Mononuclear cell (primary cell): ENCODE data around the gene PLEKHJ1. TPM values are rescaled to one million over a fixed set of nuclear protein-coding genes. Genes with fewer than 3 reads are reported as not detected.

ENCODE experiments used
- H3K27me3 ChIP-seq: 2 replicates; pipeline ENCODE4 v1.6.0; 2011; ENCODE audit warnings: low read length, control low read depth; ENCODE audit not compliant: insufficient read depth
- H3K4me1 ChIP-seq: 2 replicates; pipeline ENCODE4 v1.5.1; 2011; ENCODE audit warnings: mild to moderate bottlenecking, low read length, control low read depth; ENCODE audit not compliant: insufficient read depth
- H3K4me3 ChIP-seq: 2 replicates; pipeline ENCODE4 v1.5.1; 2011; ENCODE audit warnings: mild to moderate bottlenecking, low read length, moderate library complexity
- H3K9me3 ChIP-seq: 2 replicates; pipeline ENCODE4 v1.5.1; 2011; ENCODE audit warnings: low read depth, mild to moderate bottlenecking, control low read depth, low read length
- total RNA-seq: library from RNA; depleted of rRNA; stranded (reverse); fragments of >200 nt; gene quantifications from one replicate; pipeline ENCODE4 v1.2.3, GENCODE V29; 2012

PLEKHJ1 gene
- total RNA-seq, 1 donor, result 25.3 TPM

DNA sequence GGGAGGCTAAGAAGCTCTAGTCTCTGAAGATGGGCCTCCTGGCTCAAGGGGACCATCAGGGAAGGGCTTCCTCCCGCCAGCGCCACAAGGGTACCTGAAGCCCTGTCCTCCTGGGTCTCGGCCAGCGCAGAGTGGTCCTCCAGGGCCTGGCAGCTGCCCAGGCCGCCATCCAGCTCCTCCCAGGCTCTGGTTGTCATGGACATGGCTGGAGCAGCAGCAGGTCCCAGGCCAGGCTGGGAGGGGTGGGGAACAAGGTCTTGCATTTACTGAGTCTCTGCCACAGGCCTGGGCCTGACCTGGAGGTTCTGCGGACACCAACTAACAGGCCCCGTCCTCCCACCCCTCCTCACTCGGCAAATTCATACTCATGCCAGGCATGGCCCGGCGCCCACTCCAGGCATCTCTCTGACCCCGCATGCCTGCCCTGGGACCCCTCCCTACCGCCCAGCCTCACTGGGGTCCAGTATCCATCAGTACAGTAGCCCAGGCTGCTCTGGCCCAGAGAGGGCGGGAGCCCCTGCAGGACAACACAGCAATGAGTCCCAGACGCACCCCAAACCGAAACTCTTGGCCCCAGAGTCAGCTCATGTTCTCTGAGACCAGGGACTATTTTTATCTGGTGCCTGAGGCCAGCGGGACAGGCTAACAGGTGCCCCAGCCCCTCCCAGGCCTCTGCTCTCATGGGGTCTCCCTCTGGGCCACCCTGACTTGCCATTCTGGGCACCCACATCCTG lies 19.1 kb upstream of the PLEKHJ1 start:
- Histone ChIP-seq H3K9me3 (no peaks in the 10 kb centered on the region), H3K4me1 (peaks cover 67% of the 10 kb centered on the region), H3K27me3 (peaks cover 27% of the 10 kb centered on the region), H3K4me3 (no peak overlapping the region)

GRCh38 chr19:2254064-2254872 lies 18.1 kb upstream of the PLEKHJ1 start:
- Histone ChIP-seq H3K4me1 (peaks cover 61% of the 10 kb centered on the region), H3K4me3 (no peak overlapping the region), H3K27me3 (peaks cover 33% of the 10 kb centered on the region), H3K9me3 (no peaks in the 10 kb centered on the region)

- peaks cover 33% of the 10 kb centered on the region for H3K27me3 ChIP-seq
- H3K4me1 ChIP-seq, result peaks cover 55% of the 10 kb centered on the region
- no peaks in the 10 kb centered on the region for H3K9me3 ChIP-seq
- H3K4me3 ChIP-seq, result peak overlapping the region; percentile 24
Observed at GRCh38 chr19:2253106-2254063, 17.3 kb upstream of the PLEKHJ1 start.

DNA sequence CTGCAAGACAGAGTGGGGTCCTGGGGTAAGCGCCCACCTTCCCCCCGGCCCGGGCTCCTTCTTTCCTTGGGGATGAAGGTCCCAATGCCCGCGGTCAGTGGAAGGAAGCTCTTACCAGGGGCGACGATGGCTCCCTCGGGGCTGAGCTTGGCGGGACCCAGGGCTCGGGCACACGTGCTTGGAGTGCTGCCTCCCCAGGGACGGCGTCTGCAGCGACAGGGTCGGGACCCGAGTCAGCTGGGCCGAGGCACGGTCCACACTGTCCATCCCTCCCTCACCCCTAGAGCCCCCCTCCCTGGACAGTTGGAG lies 16.6 kb upstream of the PLEKHJ1 start:
- Histone ChIP-seq H3K9me3 (no peaks in the 10 kb centered on the region), H3K4me1 (peaks cover 53% of the 10 kb centered on the region), H3K27me3 (peaks cover 33% of the 10 kb centered on the region), H3K4me3 (peak overlapping the region; percentile 13)

DNA sequence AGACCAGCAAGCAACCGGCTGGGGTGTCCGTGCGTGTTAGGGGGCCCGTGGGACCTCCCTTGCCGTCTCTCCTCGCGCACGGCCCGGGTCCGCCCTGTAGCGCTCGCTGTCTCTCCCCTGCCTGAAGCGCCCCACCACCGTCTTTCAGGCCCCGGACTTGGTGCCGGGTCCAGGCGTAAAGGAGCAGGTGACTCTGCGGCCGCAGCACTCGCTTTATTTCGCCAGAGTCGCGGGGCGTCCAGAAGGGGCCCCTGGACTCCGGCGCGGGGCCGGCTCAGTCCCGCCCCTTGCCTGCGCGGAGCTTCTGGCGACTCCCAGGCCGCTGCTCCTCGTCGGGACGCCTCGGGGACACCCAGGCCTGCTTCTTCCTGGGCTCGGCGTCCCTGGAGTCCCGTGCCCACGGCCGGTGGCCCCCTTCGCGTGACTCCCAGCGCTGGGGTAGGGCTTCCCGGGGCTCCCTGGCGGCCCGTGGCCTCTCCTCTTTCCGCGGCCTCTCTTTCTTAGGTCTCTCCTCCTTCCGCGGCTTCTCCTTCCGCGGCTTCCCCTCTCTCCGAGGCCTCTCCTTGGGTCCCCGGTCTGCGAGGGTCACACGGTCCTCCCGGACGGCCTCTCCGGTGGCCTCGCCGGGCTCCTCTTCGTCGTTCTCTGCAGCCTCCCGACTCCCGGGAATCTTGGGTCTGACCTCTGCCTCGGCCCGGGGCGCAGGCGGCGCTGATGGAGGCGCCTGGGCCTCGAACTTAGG lies 16.1 kb upstream of the PLEKHJ1 start:
- Histone ChIP-seq H3K4me3 (no peak overlapping the region), H3K9me3 (no peaks in the 10 kb centered on the region), H3K4me1 (peaks cover 47% of the 10 kb centered on the region), H3K27me3 (peaks cover 33% of the 10 kb centered on the region)

DNA sequence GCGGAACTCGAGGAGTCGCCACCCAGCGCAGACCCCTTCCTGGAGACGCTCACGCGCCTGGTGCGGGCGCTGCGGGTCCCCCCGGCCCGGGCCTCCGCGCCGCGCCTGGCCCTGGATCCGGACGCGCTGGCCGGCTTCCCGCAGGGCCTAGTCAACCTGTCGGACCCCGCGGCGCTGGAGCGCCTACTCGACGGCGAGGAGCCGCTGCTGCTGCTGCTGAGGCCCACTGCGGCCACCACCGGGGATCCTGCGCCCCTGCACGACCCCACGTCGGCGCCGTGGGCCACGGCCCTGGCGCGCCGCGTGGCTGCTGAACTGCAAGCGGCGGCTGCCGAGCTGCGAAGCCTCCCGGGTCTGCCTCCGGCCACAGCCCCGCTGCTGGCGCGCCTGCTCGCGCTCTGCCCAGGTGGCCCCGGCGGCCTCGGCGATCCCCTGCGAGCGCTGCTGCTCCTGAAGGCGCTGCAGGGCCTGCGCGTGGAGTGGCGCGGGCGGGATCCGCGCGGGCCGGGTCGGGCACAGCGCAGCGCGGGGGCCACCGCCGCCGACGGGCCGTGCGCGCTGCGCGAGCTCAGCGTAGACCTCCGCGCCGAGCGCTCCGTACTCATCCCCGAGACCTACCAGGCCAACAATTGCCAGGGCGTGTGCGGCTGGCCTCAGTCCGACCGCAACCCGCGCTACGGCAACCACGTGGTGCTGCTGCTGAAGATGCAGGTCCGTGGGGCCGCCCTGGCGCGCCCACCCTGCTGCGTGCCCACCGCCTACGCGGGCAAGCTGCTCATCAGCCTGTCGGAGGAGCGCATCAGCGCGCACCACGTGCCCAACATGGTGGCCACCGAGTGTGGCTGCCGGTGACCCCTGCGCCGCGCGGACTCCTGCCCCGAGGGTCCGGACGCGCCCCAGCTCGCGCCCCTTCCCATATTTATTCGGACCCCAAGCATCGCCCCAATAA lies 15.3 kb upstream of the PLEKHJ1 start:
- Histone ChIP-seq H3K9me3 (no peaks in the 10 kb centered on the region), H3K4me1 (peaks cover 41% of the 10 kb centered on the region), H3K27me3 (peaks cover 33% of the 10 kb centered on the region), H3K4me3 (no peak overlapping the region)

DNA sequence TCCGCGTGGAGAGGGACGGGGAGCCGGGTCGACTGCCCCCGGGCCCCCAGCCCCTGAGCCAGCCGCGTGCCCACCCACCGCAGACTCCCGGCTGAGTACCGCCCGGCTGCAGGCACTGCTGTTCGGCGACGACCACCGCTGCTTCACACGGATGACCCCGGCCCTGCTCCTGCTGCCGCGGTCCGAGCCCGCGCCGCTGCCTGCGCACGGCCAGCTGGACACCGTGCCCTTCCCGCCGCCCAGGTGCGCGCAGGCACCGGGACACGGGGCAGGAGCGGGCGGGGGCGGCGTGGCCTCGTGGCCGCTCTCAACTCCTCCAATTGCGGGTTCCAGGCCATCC lies 14.6 kb upstream of the PLEKHJ1 start:
- Histone ChIP-seq H3K4me3 (no peak overlapping the region), H3K27me3 (peaks cover 33% of the 10 kb centered on the region), H3K4me1 (peaks cover 41% of the 10 kb centered on the region), H3K9me3 (no peaks in the 10 kb centered on the region)

- Histone ChIP-seq H3K4me1 (peaks cover 41% of the 10 kb centered on the region), H3K27me3 (peaks cover 33% of the 10 kb centered on the region), H3K9me3 (no peaks in the 10 kb centered on the region), H3K4me3 (no peak overlapping the region)
Observed at GRCh38 chr19:2249880-2250765, 14.0 kb upstream of the PLEKHJ1 start.

DNA sequence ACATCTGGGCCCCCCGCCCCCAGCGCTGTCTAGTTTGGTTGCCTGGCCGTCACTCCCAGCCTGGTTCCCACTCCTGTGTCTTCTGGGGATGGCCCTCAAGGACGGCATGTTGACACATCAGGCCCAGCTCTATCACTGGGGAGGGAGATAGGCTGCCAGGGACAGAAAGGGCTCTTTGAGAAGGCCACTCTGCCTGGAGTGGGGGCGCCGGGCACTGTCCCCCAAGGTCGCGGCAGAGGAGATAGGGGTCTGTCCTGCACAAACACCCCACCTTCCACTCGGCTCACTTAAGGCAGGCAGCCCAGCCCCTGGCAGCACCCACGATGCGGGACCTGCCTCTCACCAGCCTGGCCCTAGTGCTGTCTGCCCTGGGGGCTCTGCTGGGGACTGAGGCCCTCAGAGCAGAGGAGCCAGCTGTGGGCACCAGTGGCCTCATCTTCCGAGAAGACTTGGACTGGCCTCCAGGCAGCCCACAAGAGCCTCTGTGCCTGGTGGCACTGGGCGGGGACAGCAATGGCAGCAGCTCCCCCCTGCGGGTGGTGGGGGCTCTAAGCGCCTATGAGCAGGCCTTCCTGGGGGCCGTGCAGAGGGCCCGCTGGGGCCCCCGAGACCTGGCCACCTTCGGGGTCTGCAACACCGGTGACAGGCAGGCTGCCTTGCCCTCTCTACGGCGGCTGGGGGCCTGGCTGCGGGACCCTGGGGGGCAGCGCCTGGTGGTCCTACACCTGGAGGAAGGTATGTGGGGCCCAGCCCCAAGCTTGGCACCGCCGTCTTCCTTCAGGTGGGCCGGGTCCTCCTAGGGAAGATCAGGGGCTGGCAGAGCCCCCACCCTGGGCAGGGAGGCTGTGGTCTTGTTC lies 13.1 kb upstream of the PLEKHJ1 start, which contains the start of gene AMH:
Gene AMH, plus strand, starts transcription at position 314 of the 857 bp plus-strand sequence. Its CDS starts 10 bp downstream, at position 324.
- peaks cover 33% of the 10 kb centered on the region for H3K27me3 ChIP-seq
- H3K9me3 ChIP-seq, result no peaks in the 10 kb centered on the region
- no peak within 1 kb of the TSS for H3K4me3 ChIP-seq
- H3K4me1 ChIP-seq, result peaks cover 41% of the 10 kb centered on the region

- no peak overlapping the region for H3K4me3 ChIP-seq
- peaks cover 30% of the 10 kb centered on the region for H3K27me3 ChIP-seq
- H3K9me3 ChIP-seq, result no peaks in the 10 kb centered on the region
- peaks cover 32% of the 10 kb centered on the region for H3K4me1 ChIP-seq
Observed at GRCh38 chr19:2248136-2249009, 12.2 kb upstream of the PLEKHJ1 start.

- H3K4me3 ChIP-seq, result no peak overlapping the region
- H3K9me3 ChIP-seq, result no peaks in the 10 kb centered on the region
- peaks cover 29% of the 10 kb centered on the region for H3K4me1 ChIP-seq
- H3K27me3 ChIP-seq, result peaks cover 22% of the 10 kb centered on the region
Observed at GRCh38 chr19:2247433-2248101, 11.4 kb upstream of the PLEKHJ1 start.
